H1 (cell line): ENCODE data around the gene CWC27. TPM values are rescaled to one million over a fixed set of nuclear protein-coding genes. Genes with fewer than 3 reads are reported as not detected.

Source experiments
- CTCF ChIA-PET: fragments of 300-600 bp; sonication (Branson Sonifier 250); formaldehyde crosslinking; loops from one replicate; lab custom pipeline; 2021; ENCODE audit not compliant: partially characterized antibody; lab: Charles Lee
- POLR2A ChIA-PET: fragments of 300-600 bp; sonication (Branson Sonifier 250); formaldehyde crosslinking; loops from one replicate; lab custom pipeline; 2021; ENCODE audit warnings: inconsistent platforms; ENCODE audit not compliant: partially characterized antibody; lab: Charles Lee
- DNase-seq, 2 experiments: peaks; one replicate each; pipeline versions ENCODE4 v3.0.0 to v3.0.0-alpha.2; 2010 to 2022; ENCODE audit warnings: low spot score in 2 of 2, low read depth in 1 of 2, mixed read lengths in 1 of 2
- FAIRE-seq: peaks from 2 replicates; lab custom pipeline; 2011; peaks lifted over from hg19 to GRCh38; lab: Jason Lieb, UNC
- H2AFZ ChIP-seq: 2 replicates; pipeline ENCODE4 v1.8.1; 2012; ENCODE audit warnings: low read length, inconsistent platforms
- H2AK5ac ChIP-seq: 2 replicates; pipeline ENCODE4 v1.6.1; 2013; ENCODE audit warnings: low read depth, low read length
- H2BK120ac ChIP-seq: replicated peaks from 2 replicates; pipeline ENCODE3; 2013; ENCODE audit warnings: low read depth, low read length, inconsistent platforms
- H2BK12ac ChIP-seq: 2 replicates; pipeline ENCODE4 v1.6.1; 2013; ENCODE audit warnings: low read depth, low read length
- H2BK15ac ChIP-seq: 2 replicates; pipeline ENCODE4 v1.6.1; 2013; ENCODE audit warnings: low read length
- H2BK20ac ChIP-seq: 2 replicates; pipeline ENCODE4 v1.6.1; 2013; ENCODE audit warnings: low read length
- H2BK5ac ChIP-seq: 2 replicates; pipeline ENCODE4 v1.6.1; 2013; ENCODE audit warnings: low read depth, low read length
- H3K14ac ChIP-seq: 2 replicates; pipeline ENCODE4 v1.6.1; 2013; ENCODE audit warnings: inconsistent platforms; ENCODE audit not compliant: insufficient read length
- H3K18ac ChIP-seq: 2 replicates; pipeline ENCODE4 v1.6.1; 2013; ENCODE audit warnings: low read length; ENCODE audit errors: extremely low read depth
- H3K23ac ChIP-seq: 2 replicates; pipeline ENCODE4 v1.6.1; 2013; ENCODE audit warnings: inconsistent platforms; ENCODE audit not compliant: insufficient read length
- H3K23me2 ChIP-seq: 2 replicates; pipeline ENCODE4 v1.6.1; 2013; ENCODE audit warnings: low read depth, low read length
- H3K27ac ChIP-seq: 2 replicates; pipeline ENCODE4 v1.6.1; 2011; ENCODE audit warnings: low read depth, low read length, inconsistent platforms
- H3K27me3 ChIP-seq, 4 experiments: replicated peaks in 1 of 4; 1 replicate in 1 of 4; 2 replicates in 3 of 4; pipeline versions ENCODE4 v1.6.1 to v1.8.1; 2011 to 2013; ENCODE audit warnings: low read length in 3 of 4, mild to moderate bottlenecking in 3 of 4, inconsistent platforms in 2 of 4, mixed read lengths in 2 of 4, moderate library complexity in 1 of 4; ENCODE audit not compliant: control insufficient read depth in 3 of 4, insufficient read depth in 3 of 4; ENCODE audit errors: extremely low read depth in 1 of 4
- H3K36me3 ChIP-seq, 4 experiments: 2 replicates each; pipeline versions ENCODE4 v1.6.1 to v1.8.1; 2011 to 2013; ENCODE audit warnings: mild to moderate bottlenecking in 4 of 4, low read length in 3 of 4, moderate library complexity in 2 of 4, control low read depth in 1 of 4, inconsistent platforms in 1 of 4; ENCODE audit not compliant: insufficient read depth in 4 of 4, control insufficient read depth in 2 of 4
- H3K4ac ChIP-seq: replicated peaks from 2 replicates; pipeline ENCODE3; 2013; ENCODE audit warnings: low read length, low read depth, mixed read lengths, inconsistent platforms; ENCODE audit not compliant: insufficient read length
- H3K4me1 ChIP-seq, 4 experiments: replicated peaks in 1 of 4; 1 replicate in 1 of 4; 2 replicates in 3 of 4; pipeline versions ENCODE4 v1.6.1 to v1.8.1; 2011 to 2013; ENCODE audit warnings: low read length in 3 of 4, inconsistent platforms in 2 of 4, mixed read lengths in 1 of 4; ENCODE audit not compliant: insufficient read depth in 4 of 4, control insufficient read depth in 3 of 4
- H3K4me2 ChIP-seq, 2 experiments: 2 replicates each; pipeline versions ENCODE4 v1.6.1 to v1.8.1; 2011 to 2013; ENCODE audit warnings: low read depth in 2 of 2, low read length in 2 of 2, control low read depth in 1 of 2, inconsistent platforms in 1 of 2, mild to moderate bottlenecking in 1 of 2; ENCODE audit not compliant: insufficient read depth in 1 of 2
- H3K4me3 ChIP-seq, 4 experiments: fragments of 200-600, 300-600 bp in 1 of 4; sonication (generic), shearing (Covaris generic), sonication (Bioruptor Twin) in 1 of 4; 2 replicates each; pipeline versions ENCODE4 v1.5.1 to v1.8.1; 2011 to 2016; ENCODE audit warnings: low read length in 4 of 4, low read depth in 3 of 4, control low read depth in 2 of 4, inconsistent platforms in 2 of 4, mild to moderate bottlenecking in 2 of 4, mixed read lengths in 1 of 4, moderate library complexity in 1 of 4; ENCODE audit not compliant: insufficient read depth in 2 of 4; ENCODE audit errors: extremely low read depth in 1 of 4
- H3K56ac ChIP-seq: replicated peaks from 2 replicates; pipeline ENCODE3; 2013; ENCODE audit warnings: low read depth, mild to moderate bottlenecking, mixed read lengths, low read length, inconsistent platforms; ENCODE audit not compliant: insufficient read length
- H3K79me1 ChIP-seq: 2 replicates; pipeline ENCODE4 v1.6.1; 2013; ENCODE audit warnings: low read depth, low read length, control low read depth
- H3K79me2 ChIP-seq, 2 experiments: 2 replicates each; pipeline versions ENCODE4 v1.6.1 to v1.8.1; 2012 to 2013; ENCODE audit warnings: low read length in 2 of 2, mild to moderate bottlenecking in 2 of 2, inconsistent platforms in 1 of 2; ENCODE audit not compliant: insufficient read depth in 2 of 2, control insufficient read depth in 1 of 2
- H3K9ac ChIP-seq, 4 experiments: replicated peaks in 1 of 4; 1 replicate in 1 of 4; 2 replicates in 3 of 4; pipeline versions ENCODE4 v1.6.1 to v1.8.1; 2011 to 2013; ENCODE audit warnings: low read depth in 3 of 4, low read length in 3 of 4, control low read depth in 2 of 4, mild to moderate bottlenecking in 2 of 4, moderate library complexity in 2 of 4, inconsistent platforms in 1 of 4; ENCODE audit errors: extremely low read depth in 1 of 4
- H3K9me3 ChIP-seq, 2 experiments: 2 replicates each; pipeline versions ENCODE4 v1.6.1 to v1.8.1; 2012 to 2013; ENCODE audit warnings: mild to moderate bottlenecking in 2 of 2, moderate library complexity in 2 of 2, control low read depth in 1 of 2, inconsistent platforms in 1 of 2, low read depth in 1 of 2, low read length in 1 of 2, mixed read lengths in 1 of 2; ENCODE audit not compliant: insufficient read depth in 2 of 2
- H4K20me1 ChIP-seq, 2 experiments: replicated peaks in 1 of 2; 2 replicates each; pipeline versions ENCODE3 to v1.8.1; 2011 to 2013; ENCODE audit warnings: inconsistent platforms in 2 of 2, low read length in 2 of 2, mild to moderate bottlenecking in 1 of 2; ENCODE audit not compliant: insufficient read depth in 2 of 2, control insufficient read depth in 1 of 2
- H4K5ac ChIP-seq: 2 replicates; pipeline ENCODE4 v1.6.1; 2013; ENCODE audit warnings: low read length, low read depth, mixed read lengths, inconsistent platforms; ENCODE audit not compliant: insufficient read length
- H4K8ac ChIP-seq: 2 replicates; pipeline ENCODE4 v1.8.0; 2013; ENCODE audit warnings: mild to moderate bottlenecking, moderate library complexity, low read length, inconsistent platforms; ENCODE audit not compliant: insufficient read depth; ENCODE audit errors: extremely low read depth
- H4K91ac ChIP-seq: replicated peaks from 2 replicates; pipeline ENCODE3; 2013; ENCODE audit warnings: low read length, mixed read lengths, inconsistent platforms; ENCODE audit not compliant: insufficient read length
- CEBPB ChIP-seq: IDR thresholded peaks from 2 replicates; pipeline ENCODE4 v1.6.1; 2012; ENCODE audit warnings: low read depth, low read length
- FOSL1 ChIP-seq: IDR thresholded peaks from 2 replicates; pipeline ENCODE4 v1.6.1; 2011; ENCODE audit warnings: mild to moderate bottlenecking, low read depth, low read length, moderate library complexity; ENCODE audit not compliant: insufficient read depth
- NANOG ChIP-seq: IDR thresholded peaks from 2 replicates; pipeline ENCODE4 v1.6.1; 2011; ENCODE audit warnings: low read length, low read depth, mild to moderate bottlenecking, inconsistent platforms; ENCODE audit not compliant: insufficient read depth, poor library complexity, severe bottlenecking
- ZNF274 ChIP-seq: IDR thresholded peaks from 2 replicates; pipeline ENCODE4 v1.7.0; 2012; ENCODE audit warnings: low read length, borderline replicate concordance; ENCODE audit errors: extremely low read depth
- polyA plus RNA-seq, 7 experiments: library from polyadenylated mRNA; depleted of rRNA in 3 of 7; stranded (reverse) in 5 of 7; unstranded in 2 of 7; fragments of >200 nt in 5 of 7; fragments of 200-250 nt in 2 of 7; gene quantifications; 1 replicate in 5 of 7; 2 replicates in 1 of 7; 4 replicates in 1 of 7; pipeline versions ENCODE4 v1.2.1 to v1.2.3, GENCODE V29; 2011 to 2013; ENCODE audit warnings: missing spikeins in 2 of 7, mixed read lengths in 2 of 7
- total RNA-seq: library from RNA; stranded (reverse); fragmentation: NEBNext Ultra II Directional; extraction: Animal tissue kit (Norgen Biotek cat#: 25700); gene quantifications from 2 replicates; pipeline ENCODE4 v1.2.1, GENCODE V29; 2021

Gene CWC27
- total and polyA plus RNA-seq, 2 of the 8 experiments (the other 6 are each of a cell fraction or from before 2014, with no cell fraction given), result 24.9 to 43.4 TPM

DNA sequence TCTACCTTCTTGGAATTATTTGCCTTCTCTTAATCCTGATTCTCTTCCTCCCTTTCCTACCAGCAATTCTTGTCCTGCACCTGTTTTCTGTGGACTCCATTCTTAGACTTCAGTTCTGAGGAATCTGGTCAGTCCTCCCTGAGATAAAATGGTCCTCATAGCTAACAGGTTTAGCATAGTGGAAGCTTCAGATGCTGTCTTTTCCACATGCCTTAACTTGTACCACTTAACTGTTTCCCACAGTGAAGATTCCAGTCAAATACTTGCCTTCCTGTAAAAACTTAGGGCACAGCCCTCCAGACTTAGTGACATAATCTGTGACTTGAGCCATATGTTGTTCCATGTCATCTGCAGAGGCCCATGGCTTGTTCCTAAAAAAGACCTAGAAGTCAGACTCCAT, 261.3 kb downstream of the CWC27 start:
- H3K27me3 ChIP-seq, result peaks cover 0 to 3% (median under 1%) of the 10 kb centered on the region in 4 experiments; a peak in 2 of 7 replicates
- FAIRE-seq, result no peak
- no peak overlapping the region for H3K14ac ChIP-seq
- ChIA-PET CTCF (interaction anchor here (1.3 to 1.5 kb wide), 2 partner anchors 17 to 452 kb away, joined by 3 to 4 read pairs; partner anchors contain the start of gene ADAMTS6), POLR2A (no interaction called here)
- no peaks in the 10 kb centered on the region for H3K36me3 ChIP-seq
- no peak overlapping the region for H3K23ac ChIP-seq
- no peak overlapping the region for H3K9ac ChIP-seq
- H3K27ac ChIP-seq, result no peak overlapping the region
- no peak overlapping the region for H3K4me3 ChIP-seq
- no peaks in the 10 kb centered on the region for H3K79me2 ChIP-seq
- no peak overlapping the region for H4K5ac ChIP-seq
- H4K8ac ChIP-seq, result no peak overlapping the region
- no peak overlapping the region for H2BK120ac ChIP-seq
- no peak overlapping the region for H4K91ac ChIP-seq
- no peak overlapping the region for H2BK12ac ChIP-seq
- no peak overlapping the region for H2BK15ac ChIP-seq
- no peaks in the 10 kb centered on the region for H3K23me2 ChIP-seq
- no peak overlapping the region for H3K18ac ChIP-seq
- no peaks in the 10 kb centered on the region for H4K20me1 ChIP-seq
- H3K4me1 ChIP-seq, result peaks cover 0 to 8% (median 3%) of the 10 kb centered on the region in 4 experiments; a peak in 6 of 7 replicates
- H3K79me1 ChIP-seq, result no peaks in the 10 kb centered on the region
- H3K56ac ChIP-seq, result no peak overlapping the region
- no peak overlapping the region for H2AFZ ChIP-seq
- H3K9me3 ChIP-seq, result no peaks in the 10 kb centered on the region
- no peak overlapping the region for H2BK20ac ChIP-seq
- no peak overlapping the region for H2AK5ac ChIP-seq
- no peak overlapping the region for H3K4ac ChIP-seq
- no peak overlapping the region for H2BK5ac ChIP-seq
- DNase-seq, result no peak
- no peak overlapping the region for H3K4me2 ChIP-seq
- TF ChIP-seq ZNF274 (no peak), FOSL1 (no peak), NANOG (no peak), CEBPB (no peak)
